ENCODE data around the gene TAB2. TPM values are rescaled to one million over a fixed set of nuclear protein-coding genes. Genes with fewer than 3 reads are reported as not detected.
A peak's percentile ranks its signal among the peaks of the same experiment; 100 is the strongest.

TAB2 gene
- total RNA-seq: 45.1 and 45.2 TPM in 2 replicates
- long read RNA-seq, partial matches to known transcripts: 10 of 10 reads
- long read RNA-seq, other reads (novel, unspliced or antisense): 0 of 10 reads

GRCh38 chr6:149317644-149318571 lies at the start of gene TAB2:
Gene TAB2 (plus strand): TSS chr6:149317712. CDS start chr6:149369998, 52,286 bp downstream.
- no peak for TF ChIP-seq CTCF (conservative IDR thresholded peaks at IDR 0.05)

GRCh38 chr6:149268146-149268545 lies 49.4 kb upstream of the TAB2 start:
- no peak for TF ChIP-seq CTCF (conservative IDR thresholded peaks at IDR 0.05)
- peaks cover 6% of the 10 kb centered on the region for H3K4me1 Mint-ChIP-seq

More at GRCh38 chr6:149317644-149318571, at the start of gene TAB2:
- no peaks in the 10 kb centered on the region for H3K36me3 Mint-ChIP-seq (ENCODE audit: low read depth)
- peak within 1 kb of the TSS; percentile 91 for H3K4me3 Mint-ChIP-seq
- peak; percentile 41 for DNase-seq (ENCODE audit: low read depth, low spot score)
- no peaks in the 10 kb centered on the region for H3K9me3 Mint-ChIP-seq
- peak within 1 kb of the TSS; percentile 47 for H3K27ac Mint-ChIP-seq (ENCODE audit: unreplicated experiment)
- peaks cover 38% of the 10 kb centered on the region for H3K4me1 Mint-ChIP-seq
- H3K27me3 Mint-ChIP-seq (ENCODE audit: low read depth): no peaks in the 10 kb centered on the region

GRCh38 chr6:149268768-149269167 lies 48.7 kb upstream of the TAB2 start:
- Mint-ChIP-seq H3K9me3 (peaks cover 3% of the 10 kb centered on the region), H3K27ac (ENCODE audit: unreplicated experiment) (no peak overlapping the region)
- TF ChIP-seq CTCF (conservative IDR thresholded peaks at IDR 0.05): no peak

More at GRCh38 chr6:149268146-149268545, 49.4 kb upstream of the TAB2 start:
- Mint-ChIP-seq H3K9me3 (peaks cover 2% of the 10 kb centered on the region), H3K4me3 (no peak overlapping the region), H3K27me3 (ENCODE audit: low read depth) (no peaks in the 10 kb centered on the region), H3K27ac (ENCODE audit: unreplicated experiment) (no peak overlapping the region), H3K36me3 (ENCODE audit: low read depth) (no peaks in the 10 kb centered on the region)
- DNase-seq (ENCODE audit: low read depth, low spot score): no peak

GRCh38 chr6:149270616-149271015 lies 46.9 kb upstream of the TAB2 start:
- no peaks in the 10 kb centered on the region for H3K36me3 Mint-ChIP-seq (ENCODE audit: low read depth)
- no peak overlapping the region for H3K4me3 Mint-ChIP-seq

More at GRCh38 chr6:149268768-149269167, 48.7 kb upstream of the TAB2 start:
- Mint-ChIP-seq H3K4me3 (no peak overlapping the region), H3K27me3 (ENCODE audit: low read depth) (no peaks in the 10 kb centered on the region), H3K36me3 (ENCODE audit: low read depth) (no peaks in the 10 kb centered on the region), H3K4me1 (peaks cover 6% of the 10 kb centered on the region)
- no peak for DNase-seq (ENCODE audit: low read depth, low spot score)

More at GRCh38 chr6:149270616-149271015, 46.9 kb upstream of the TAB2 start:
- Mint-ChIP-seq H3K27ac (ENCODE audit: unreplicated experiment) (no peak overlapping the region), H3K27me3 (ENCODE audit: low read depth) (no peaks in the 10 kb centered on the region), H3K4me1 (no peaks in the 10 kb centered on the region), H3K9me3 (peaks cover 3% of the 10 kb centered on the region)
- TF ChIP-seq CTCF (conservative IDR thresholded peaks at IDR 0.05): no peak
- DNase-seq (ENCODE audit: low read depth, low spot score): no peak

All from neural crest cell (in vitro differentiated cells).